ENCODE data around the gene SLC22A4. TPM values are rescaled to one million over a fixed set of nuclear protein-coding genes. Genes with fewer than 3 reads are reported as not detected.

SLC22A4 gene
- total and polyA plus RNA-seq, 2 of the 8 experiments (the other 6 are each of a cell fraction or from before 2014, with no cell fraction given): 0.45 to 0.60 TPM

GRCh38 chr5:132300577-132301343, 6.6 kb downstream of the SLC22A4 start (continued):
- TF ChIP-seq SIX5 (IDR thresholded peaks at IDR 0.05; ENCODE audit: low read depth, low read length): no peak
- TF ChIP-seq, protein P1, sequence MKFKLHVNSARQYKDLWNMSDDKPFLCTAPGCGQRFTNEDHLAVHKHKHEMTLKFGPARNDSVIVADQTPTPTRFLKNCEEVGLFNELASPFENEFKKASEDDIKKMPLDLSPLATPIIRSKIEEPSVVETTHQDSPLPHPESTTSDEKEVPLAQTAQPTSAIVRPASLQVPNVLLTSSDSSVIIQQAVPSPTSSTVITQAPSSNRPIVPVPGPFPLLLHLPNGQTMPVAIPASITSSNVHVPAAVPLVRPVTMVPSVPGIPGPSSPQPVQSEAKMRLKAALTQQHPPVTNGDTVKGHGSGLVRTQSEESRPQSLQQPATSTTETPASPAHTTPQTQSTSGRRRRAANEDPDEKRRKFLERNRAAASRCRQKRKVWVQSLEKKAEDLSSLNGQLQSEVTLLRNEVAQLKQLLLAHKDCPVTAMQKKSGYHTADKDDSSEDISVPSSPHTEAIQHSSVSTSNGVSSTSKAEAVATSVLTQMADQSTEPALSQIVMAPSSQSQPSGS (IDR thresholded peaks at IDR 0.05; ENCODE audit: low read length): no peak
- no peak for TF ChIP-seq GTF2F1 (IDR thresholded peaks at IDR 0.05; ENCODE audit: borderline replicate concordance, low read depth, low read length)

Measured in H1 (cell line).